T-helper 1 cell treated with Interleukin-12 subunit alpha and Interleukin-12 subunit beta and Interleukin-4 antibody, amounts not matched to agents 30 ng/mL and 1 ng/mL, for 36 hours (primary cell): ENCODE data around the gene CLHC1. TPM values are rescaled to one million over a fixed set of nuclear protein-coding genes. Genes with fewer than 3 reads are reported as not detected.
"Not testable (repeated sequence)": the region's sequence is repeated elsewhere in the genome, so short reads cannot be mapped to it uniquely, and the experiment has no call there.

Experiments
- intact Hi-C: fragments of 100-400 bp; cut with micrococcal nuclease; formaldehyde crosslinking; loops from one replicate; pipeline ENCODE4 v1.15.1; 2024
- total RNA-seq: library from RNA; stranded (reverse); gene quantifications from 2 replicates; pipeline ENCODE4 v1.2.3, GENCODE V29; 2022

The CLHC1 gene
- total RNA-seq: 16.1 and 17.0 TPM in 2 replicates

DNA sequence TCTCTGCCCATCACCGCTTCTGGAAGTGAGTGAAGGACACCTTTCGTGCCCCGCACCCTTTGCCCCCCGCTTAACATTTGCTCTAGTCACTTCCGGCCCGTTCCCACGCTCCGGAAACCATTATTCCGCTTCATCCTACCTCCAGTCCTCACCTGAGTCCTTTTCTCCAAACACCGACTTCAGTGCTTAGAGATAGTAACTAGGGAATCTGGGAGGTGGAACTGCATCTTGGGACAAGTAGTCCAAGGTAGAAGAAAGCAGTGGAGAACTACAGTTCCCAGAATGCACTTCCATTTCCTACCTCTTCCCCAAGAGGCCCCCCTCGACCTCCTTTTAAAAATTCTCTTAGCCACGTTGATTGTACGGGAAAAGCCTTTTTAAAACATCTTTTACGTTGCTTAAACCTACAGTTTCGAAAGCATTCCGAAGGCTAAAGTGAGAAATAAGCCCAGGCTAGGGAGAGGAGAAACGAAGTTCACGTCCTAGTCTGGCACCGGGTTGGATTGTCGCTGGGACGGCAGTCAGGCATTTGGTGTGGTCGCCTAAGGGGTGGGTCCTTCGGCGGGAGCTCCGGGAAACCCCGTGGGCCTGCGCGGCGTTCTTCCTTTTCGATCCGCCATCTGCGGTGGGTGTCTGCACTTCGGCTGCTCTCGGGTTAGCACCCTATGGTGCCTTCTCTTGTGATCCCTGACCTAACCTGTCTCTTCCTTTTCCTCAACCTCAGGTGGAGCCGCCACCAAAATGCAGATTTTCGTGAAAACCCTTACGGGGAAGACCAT, at the start of gene CLHC1, which contains the start of gene RPS27A:
Gene CLHC1, minus strand, starts transcription at position 210 of the 779 bp plus-strand sequence. CDS start 9,882 bp downstream, outside the sequence.
Gene RPS27A, plus strand, starts transcription at position 605 of the 779 bp plus-strand sequence. Its CDS starts 137 bp downstream, at position 742.
- intact Hi-C loops: loop anchor here (1.0 to 5.0 kb wide), 17 partner anchors 9 to 1465 kb away; partner anchors contain the start of genes ASB3, CFAP36, CHAC2 and EML6

DNA sequence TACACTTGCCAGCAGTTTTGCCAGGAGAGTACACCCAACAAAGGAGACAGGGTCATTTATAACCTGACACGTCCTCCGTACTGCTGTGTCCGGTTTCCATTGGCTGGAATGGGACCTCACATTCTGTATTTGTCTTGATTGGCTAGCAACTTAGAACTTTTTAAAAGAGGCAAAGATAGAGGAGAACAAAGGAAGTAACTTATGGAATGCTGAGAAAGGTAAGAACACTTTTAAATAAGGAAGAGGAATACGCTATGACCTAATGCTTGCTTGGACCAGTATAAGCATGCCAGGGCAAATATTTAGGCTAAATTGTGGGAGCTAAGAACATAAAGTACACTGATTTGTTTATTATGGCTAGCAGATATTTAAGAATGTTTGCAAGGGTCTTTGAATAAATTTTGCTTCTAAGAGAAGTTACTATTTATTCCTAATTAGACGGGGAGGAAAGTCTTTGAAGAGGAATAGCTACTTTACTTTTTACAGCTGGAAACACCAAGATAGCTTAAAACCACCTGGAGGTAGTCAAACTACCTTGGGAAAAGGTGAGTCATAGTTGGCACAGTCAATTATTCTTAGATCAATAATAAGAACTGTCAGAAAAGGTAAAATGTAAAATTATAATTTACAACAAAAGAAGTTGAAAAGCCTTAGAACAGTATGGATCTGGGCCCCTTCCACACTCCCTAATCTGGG, 48.9 kb upstream of the CLHC1 start:
- intact Hi-C loops: loop anchor here (5.0 to 10.0 kb wide), 3 partner anchors 269 to 1496 kb away; partner anchors contain the start of genes ASB3, ERLEC1 and PNPT1

DNA sequence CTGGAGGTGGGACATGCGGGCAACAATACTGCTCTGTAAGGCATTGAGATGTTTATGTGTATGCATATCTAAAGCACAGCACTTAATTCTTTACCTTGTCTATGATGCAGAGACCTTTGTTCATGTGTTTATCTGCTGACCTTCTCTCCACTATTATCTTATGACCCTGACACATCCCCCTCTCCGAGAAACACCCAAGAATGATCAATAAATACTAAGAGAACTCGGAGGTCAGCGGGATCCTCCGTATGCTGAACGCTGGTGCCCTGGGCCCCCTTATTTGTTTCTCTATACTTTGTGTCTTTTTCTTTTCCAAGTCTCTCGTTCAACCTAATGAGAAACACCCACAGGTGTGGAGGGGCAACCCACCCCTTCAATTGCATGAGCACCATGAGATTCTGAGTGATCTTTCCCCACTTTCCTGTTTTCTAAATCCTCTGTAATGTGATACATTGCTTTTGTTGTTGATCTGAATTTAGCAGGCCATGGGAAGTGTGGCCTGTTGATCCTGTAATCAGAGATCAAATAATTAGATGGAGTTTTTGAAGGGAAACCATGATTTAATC, 47.8 kb upstream of the CLHC1 start:
- intact Hi-C loops: loop anchor here (5.0 to 10.0 kb wide), 3 partner anchors 268 to 1495 kb away; partner anchors contain the start of genes ASB3, ERLEC1 and PNPT1

DNA sequence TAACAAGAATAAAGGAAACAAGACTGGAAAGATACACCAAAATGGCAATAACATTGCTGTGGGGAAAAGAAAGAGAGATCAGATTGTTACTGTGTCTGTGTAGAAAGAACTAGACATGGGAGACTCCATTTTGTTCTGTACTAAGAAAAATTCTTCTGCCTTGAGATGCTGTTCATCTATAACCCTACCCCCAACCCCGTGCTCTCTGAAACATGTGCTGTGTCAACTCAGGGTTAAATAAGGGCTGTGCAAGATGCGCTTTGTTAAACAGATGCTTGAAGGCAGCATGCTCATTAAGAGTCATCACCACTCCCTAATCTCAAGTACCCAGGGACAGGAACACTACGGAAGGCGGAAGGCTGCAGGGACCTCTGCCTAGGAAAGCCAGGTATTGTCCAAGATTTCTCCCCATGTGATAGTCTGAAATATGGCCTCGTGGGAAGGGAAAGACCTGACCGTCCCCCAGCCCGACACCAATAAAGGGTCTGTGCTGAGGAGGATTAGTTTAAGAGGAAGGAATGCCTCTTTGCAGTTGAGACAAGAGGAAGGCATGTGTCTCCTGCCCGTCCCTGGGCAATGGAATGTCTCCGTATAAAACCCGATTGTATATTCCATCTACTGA, 47.2 kb upstream of the CLHC1 start:
- intact Hi-C loops: not testable (repeated sequence)

DNA sequence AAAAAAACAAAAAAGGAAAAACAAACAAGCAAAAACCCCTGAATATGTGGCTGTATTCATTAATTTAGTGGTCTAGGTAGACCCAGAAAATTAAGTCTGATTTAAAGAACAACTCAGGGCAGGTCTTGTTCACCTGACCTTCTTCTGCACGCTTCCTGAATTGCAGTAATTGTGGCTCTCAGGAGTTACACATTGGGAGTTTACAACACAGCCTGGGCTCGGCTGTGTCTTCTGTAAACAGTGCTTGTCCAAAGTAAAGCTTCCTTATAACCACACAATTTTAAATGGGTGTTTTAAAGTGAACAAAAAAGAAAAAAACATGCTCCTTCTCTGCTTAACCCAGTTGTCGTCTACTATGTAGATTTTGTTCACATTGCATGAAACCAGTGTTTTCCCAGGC, 45.2 kb upstream of the CLHC1 start:
- intact Hi-C loops: no loop called here

DNA sequence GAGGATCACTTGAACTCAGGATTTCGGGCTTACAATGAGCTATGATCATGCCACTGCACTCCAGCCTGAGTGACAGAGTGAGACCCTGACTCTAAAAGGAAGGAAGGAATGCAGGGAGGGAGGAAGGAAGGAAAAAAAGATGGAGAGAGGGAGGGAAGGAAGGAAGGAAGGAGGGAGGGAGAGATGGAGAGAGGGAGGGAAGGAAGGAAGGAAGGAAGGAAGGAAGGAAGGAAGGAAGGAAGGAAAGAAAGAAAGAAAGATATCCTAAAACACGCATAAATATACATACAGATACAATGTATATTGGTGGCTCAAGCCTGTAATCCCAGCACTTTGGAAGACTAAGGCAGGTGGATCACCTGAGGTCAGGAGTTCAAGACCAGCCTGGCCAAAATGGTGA, 42.3 kb upstream of the CLHC1 start:
- intact Hi-C loops: not testable (repeated sequence)

DNA sequence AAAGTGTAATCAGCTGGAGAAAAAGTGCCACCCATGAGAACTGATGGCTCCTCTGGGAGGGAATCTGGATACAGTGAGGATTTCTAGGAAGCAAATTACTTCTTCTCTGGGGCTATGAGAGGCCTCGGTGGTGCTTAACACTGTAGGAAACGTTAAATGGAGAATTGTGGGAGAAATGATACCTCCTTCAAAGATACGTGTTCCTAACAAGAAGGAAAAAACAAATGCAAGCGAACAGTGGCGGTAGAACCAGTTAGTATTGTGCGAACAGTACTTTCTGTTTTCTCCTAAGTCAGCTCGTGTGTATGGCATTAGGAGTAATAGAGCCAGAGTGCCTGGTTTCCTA, 37.5 kb upstream of the CLHC1 start:
- intact Hi-C loops: loop anchor here (1.0 to 2.0 kb wide), 9 partner anchors 13 to 423 kb away; partner anchors contain the start of genes CFAP36, CLHC1, PNPT1 and RPS27A

DNA sequence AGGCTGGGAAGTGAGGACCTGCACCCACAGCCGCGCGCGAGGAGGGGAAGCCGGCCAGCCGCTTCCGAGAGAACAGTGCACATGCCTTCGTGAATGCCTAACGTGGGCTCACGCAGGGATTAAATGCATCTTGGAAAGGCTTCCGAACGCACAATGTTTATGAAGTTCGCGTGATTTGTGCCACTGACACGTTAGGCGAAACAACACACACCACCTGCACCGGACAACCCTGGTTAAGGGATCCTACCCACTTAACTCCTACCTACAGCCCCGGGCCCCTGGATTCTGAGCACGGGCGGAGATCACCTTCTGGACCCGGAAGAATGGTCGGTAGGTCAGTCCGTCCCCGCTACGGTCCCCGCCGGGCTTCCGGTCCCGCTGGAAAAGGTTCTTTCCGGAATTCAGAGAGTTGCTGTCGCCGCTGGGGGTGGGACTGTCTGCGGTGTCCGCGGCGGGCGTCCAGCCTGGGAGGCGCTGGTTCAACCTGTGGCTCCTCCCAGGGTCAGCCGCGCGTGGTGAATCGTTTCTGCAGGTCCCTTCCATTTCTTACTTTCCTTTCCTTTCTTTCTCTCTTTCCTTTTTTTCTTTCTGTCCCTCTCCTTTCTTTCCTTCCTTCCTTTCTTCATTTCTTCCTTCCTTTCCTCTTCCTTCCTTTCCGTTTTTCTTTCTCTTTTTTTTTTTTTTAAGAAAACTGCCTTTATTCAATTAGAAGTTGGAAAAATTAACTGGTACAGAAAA, 37.0 kb upstream of the CLHC1 start, which contains the start of gene MTIF2:
Gene MTIF2, minus strand, starts transcription at position 325 of the 738 bp plus-strand sequence. CDS start 5,373 bp downstream, outside the sequence.
- intact Hi-C loops: loop anchor here (1.0 to 2.0 kb wide), 9 partner anchors 13 to 424 kb away; partner anchors contain the start of genes CFAP36, CLHC1, PNPT1 and RPS27A

DNA sequence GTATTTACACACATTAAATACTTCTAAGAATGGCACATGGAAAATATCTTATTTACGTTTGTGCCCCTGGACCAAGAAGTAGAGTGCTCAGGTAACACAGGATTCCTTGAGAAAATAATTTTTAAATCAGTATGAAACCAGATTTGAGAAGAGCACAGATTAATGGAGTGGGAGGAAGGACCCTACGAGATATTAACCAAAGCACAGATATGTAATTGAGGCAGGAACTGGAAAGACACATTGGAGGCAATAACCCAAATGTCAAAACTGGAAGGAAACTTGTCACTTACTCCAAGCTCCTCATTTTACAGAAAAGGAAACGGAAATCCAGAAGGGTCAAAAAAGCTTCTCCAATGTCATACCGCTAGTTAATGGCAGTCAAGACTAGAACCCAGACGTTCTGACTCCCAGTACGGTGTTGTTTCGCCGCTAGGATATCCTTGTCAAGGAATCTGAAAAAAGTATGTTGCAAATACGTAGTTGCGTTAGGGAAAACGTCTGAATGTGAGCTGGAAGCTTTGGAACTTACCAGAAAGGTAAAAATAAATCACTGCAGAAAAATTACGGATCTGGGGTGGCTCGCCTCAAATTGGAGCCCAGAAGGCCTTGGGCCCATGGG, 36.3 kb upstream of the CLHC1 start:
- intact Hi-C loops: loop anchor here (2.0 kb wide), 2 partner anchors 46 to 424 kb away; partner anchors contain the start of gene PNPT1

DNA sequence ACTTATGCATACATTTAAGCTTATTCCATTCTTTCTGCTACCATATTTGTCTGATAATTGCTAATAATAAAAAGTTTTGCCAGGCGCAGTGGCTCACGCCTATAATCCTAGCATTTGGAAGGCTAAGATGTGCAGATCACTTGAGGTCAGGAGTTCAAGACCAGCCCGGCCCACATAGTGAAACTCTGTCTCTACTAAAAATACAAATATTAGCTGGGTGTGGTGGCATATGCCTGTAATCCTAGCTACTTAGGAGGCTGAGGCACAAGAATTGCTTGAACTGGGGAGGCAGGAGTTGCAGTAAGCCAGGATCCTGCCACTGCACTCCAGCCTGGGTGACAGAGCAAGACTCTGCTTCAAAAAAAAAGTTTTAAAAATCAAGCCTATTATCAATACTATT, 27.5 kb upstream of the CLHC1 start:
- intact Hi-C loops: not testable (repeated sequence)

DNA sequence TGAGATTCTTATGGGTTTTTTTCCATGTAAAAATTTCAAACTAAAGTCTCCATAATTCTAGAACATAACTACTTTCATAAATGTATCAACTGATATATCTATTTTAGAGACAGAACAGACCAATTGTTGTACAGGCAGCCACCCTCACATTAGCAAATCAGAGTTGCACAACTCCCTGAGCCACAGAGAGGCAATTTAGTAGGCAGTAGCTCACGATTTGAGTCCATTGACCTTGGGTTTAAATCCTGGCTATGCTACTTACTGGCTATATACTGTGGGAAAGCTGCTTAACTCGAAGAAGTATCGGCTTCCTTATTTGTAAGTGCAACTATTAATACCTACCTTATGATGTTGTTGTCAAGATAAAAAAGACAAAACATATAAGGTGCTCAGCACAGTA, 20.7 kb upstream of the CLHC1 start:
- intact Hi-C loops: no loop called here

DNA sequence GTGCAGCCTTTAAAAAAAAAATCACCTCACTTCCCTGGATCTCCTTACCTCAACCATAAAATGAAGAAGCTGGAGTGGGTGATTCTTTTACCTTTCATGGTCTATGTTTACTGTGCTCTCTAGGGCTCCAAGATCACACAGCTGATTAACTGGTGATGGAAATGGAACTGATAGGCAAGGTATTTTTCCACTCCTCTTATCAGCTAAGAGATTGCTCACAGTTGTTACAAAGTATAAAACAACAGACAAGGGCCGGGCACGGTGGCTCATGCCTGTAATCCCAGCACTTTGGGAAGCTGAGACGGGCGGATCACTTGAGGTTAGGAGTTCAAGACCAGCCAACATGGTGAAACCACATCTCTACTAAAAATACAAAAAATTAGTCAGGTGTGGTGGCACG, 14.9 kb upstream of the CLHC1 start:
- intact Hi-C loops: no loop called here

DNA sequence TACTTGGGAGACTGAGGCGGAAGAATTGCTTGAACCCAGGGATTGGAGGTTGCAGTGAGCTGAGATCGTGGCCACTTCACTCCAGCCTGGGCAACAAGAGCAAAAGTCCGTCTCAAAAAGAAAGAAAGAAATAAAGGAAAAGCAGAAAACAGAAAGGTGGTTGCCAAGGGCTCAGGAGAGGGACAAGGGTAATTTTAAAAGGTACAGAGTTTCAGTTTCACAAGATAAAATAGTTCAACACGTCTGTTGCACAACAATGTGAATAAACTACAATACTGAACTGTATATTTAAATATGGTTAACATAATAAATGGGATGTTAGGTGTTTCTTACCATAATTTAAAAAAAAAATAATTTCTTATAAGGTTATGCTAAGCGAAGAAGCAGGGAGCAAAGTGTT, 13.3 kb upstream of the CLHC1 start:
- intact Hi-C loops: no loop called here

DNA sequence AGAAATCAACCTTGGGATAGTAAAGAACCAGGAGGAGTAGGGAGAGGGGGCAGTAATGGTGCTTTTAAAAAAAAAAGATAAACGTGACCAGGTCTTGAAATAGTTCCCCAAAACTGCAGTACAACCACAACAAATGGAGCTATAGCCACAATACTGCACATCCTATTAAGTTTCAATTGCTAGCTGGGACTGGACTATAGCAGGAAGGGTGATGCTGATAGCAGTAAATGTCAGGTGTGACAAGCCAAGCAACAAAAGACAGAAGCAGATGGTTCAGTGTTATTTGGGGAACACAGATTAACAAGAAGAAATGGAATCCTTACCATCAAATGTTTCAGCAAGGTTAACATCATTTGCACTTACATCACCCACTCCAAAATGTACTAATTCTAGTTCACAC, 10.5 kb upstream of the CLHC1 start:
- intact Hi-C loops: no loop called here

DNA sequence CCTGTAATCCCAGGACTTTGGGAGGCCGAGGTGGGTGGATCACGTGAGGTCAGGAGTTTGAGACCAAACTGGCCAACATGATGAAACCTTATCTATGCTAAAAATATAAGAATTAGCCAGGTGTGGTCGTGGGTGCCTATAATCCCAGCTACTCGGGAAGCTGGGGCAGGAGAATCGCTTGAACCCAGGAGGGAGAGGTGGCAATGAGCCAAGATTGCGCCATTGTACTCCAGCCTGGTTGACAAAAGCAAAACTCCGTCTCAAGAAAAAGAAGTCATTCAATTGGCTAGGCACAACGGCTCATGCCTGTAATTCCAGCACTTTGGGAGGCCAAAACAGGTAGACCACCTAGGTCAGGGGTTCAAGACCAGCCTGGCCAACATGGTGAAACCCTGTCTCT, 9.5 kb upstream of the CLHC1 start:
- intact Hi-C loops: not testable (repeated sequence)

DNA sequence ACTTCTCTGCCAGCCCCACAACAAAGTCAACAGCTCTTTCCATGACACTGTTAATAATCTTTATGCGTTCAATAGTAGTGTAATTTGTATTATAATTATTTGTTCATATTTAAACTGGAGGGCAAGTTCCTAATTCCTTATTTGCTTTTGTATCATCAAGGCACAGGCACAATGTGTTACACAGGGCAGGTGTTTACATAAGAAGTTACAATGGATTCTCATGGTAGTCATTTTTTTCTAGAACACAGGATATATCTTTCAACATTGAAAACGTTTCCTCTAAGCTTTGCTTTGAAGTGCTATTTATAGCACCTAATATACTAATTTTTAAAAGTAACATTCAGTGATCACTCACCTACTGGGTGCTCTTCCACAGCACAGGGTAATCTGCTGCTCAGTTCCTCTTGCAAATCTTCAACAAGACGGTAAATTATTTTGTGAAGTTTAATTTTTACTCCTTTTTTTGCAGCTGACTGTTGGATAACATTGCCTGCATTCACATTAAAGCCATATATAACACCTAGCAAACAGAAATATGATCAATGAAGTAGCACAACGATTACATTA, 7.6 kb upstream of the CLHC1 start:
- intact Hi-C loops: no loop called here

DNA sequence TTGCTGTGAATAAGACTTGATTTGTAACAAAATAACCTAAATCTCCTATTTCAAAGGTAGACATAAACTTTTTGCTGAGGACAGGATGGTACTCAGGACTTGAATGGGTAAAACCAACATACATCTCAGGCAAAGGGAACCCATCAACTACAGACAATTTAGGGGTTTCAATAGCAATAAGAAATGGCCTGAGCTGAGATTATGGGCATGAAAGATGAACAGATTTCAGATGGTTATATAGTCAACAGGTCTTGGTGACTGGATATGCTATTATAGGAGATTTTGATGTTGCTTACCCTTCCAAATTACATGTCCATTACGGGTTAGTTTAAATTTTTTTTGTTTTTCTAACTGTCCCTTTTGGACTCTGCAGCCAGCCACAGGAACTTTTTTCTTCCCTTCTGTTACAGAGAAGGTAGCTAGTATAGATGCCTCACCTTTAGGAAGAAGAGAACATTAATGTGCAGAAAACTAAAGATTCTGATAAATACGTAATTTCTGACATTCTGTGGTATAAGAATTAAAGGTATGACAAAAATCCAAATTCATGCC, 5.0 kb upstream of the CLHC1 start:
- intact Hi-C loops: no loop called here

DNA sequence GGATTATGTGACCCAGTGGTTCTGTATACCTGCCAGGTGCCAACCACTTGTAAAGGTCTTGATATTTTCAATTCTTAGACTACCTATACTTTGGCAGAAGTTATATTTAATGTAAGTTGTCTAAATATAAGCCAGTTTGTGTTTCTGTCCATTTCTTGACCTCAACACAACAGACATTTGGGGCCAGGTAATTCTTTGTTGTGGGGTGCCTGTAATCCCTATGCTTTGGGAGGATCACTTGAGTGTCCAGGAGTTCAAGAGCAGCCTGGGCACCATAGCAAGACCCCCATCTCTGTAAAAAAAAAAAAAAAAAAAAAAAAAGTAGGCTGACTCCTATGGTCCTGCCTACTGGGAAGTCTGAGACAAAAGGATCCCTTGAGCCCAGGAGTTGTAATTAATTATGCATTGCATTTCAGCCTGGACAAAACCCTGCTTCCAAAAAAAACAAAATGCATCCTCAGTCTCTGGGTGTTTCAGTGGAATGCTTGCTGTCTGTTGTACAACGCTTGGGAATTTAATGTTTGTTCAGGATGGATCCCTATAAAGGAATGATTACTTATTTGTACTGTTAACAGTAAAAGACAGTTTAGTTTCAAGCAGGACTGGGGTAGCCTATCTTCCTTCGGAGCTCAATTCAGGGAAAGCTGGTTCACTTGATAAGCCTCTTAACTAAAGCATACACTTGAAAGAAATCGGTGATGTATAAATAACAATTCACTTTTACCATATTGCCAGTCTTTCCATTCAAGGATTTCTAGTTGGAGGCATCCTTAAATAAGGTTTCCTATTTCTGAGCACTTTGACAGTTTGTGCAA, 3.8 kb upstream of the CLHC1 start:
- intact Hi-C loops: no loop called here

DNA sequence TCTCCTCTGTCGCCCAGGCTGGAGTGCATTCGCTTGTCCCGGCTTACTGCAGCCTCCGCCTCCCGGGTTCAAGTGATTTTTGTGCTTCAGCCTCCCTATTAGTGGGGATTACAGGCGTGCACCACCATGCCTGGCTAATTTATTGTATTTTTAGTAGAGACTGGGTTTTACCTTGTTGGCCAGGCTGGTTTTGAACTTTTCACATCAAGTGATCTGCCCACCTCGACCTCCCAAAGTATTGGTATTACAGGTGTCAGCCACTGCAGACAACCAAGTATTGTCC, 1.5 kb upstream of the CLHC1 start:
- intact Hi-C loops: loop anchor here (1.0 to 5.0 kb wide), 9 partner anchors 49 to 1467 kb away; partner anchors contain the start of genes ASB3, CHAC2, EML6 and ERLEC1
